NB4 (cell line): ENCODE results near the gene FMNL1.
A peak's percentile ranks its signal among the peaks of the same experiment; 100 is the strongest.

Source experiments
- DNase-seq: peaks from one replicate; pipeline ENCODE4 v3.0.0; 2010; ENCODE audit warnings: low read depth
- H3K4me3 ChIP-seq: one replicate; pipeline ENCODE4 v1.5.1; 2011; ENCODE audit warnings: mild to moderate bottlenecking, low read depth, low read length, moderate library complexity
- CTCF ChIP-seq: IDR thresholded peaks from one replicate; pipeline ENCODE4 v1.5.1; 2012; ENCODE audit warnings: low read depth, low read length
- MAX ChIP-seq: IDR thresholded peaks from 2 replicates; pipeline ENCODE4 v1.6.1; 2011; ENCODE audit warnings: low read depth, low read length
- MYC ChIP-seq: IDR thresholded peaks from 2 replicates; pipeline ENCODE4 v1.6.1; 2011; ENCODE audit warnings: low read depth, low read length
- POLR2A ChIP-seq: IDR thresholded peaks from 2 replicates; pipeline ENCODE4 v1.6.1; 2011; ENCODE audit warnings: mild to moderate bottlenecking; ENCODE audit not compliant: insufficient read length; ENCODE audit errors: extremely low read depth

The FMNL1 gene

GRCh38 chr17:45232514-45233422, 11.1 kb downstream of the FMNL1 start:
- no peak for TF ChIP-seq POLR2A
- no peak for TF ChIP-seq CTCF
- TF ChIP-seq MYC, result no peak
- no peak for TF ChIP-seq MAX
- H3K4me3 ChIP-seq, result no peak overlapping the region
- DNase-seq, result no peak

GRCh38 chr17:45233423-45233924, 11.8 kb downstream of the FMNL1 start:
- H3K4me3 ChIP-seq, result no peak overlapping the region
- DNase-seq, result no peak
- TF ChIP-seq CTCF (no peak), MAX (no peak), MYC (no peak)

GRCh38 chr17:45234641-45235415, 13.1 kb downstream of the FMNL1 start:
- no peak overlapping the region for H3K4me3 ChIP-seq
- peak; percentile 54 for DNase-seq
- TF ChIP-seq MAX (no peak), CTCF (peak; percentile 65)

GRCh38 chr17:45235416-45236281, 14.0 kb downstream of the FMNL1 start:
- TF ChIP-seq CTCF (peak; percentile 84), MAX (0 out of 2 replicates have a peak, but pooled peaks have one; percentile 26), MYC (no peak)
- peak; percentile 83 for DNase-seq
- H3K4me3 ChIP-seq, result no peak overlapping the region

- no peak for DNase-seq
- H3K4me3 ChIP-seq, result no peak overlapping the region
- TF ChIP-seq MYC (no peak), POLR2A (no peak), MAX (no peak), CTCF (no peak)
Observed at GRCh38 chr17:45236282-45236606, 14.6 kb downstream of the FMNL1 start.
